Measurements from ENCODE around the gene ZNF423. TPM values are rescaled to one million over a fixed set of nuclear protein-coding genes. Genes with fewer than 3 reads are reported as not detected.

ZNF423 gene
- total RNA-seq, 1 donor from 2014 or later: 0.69 TPM

DNA sequence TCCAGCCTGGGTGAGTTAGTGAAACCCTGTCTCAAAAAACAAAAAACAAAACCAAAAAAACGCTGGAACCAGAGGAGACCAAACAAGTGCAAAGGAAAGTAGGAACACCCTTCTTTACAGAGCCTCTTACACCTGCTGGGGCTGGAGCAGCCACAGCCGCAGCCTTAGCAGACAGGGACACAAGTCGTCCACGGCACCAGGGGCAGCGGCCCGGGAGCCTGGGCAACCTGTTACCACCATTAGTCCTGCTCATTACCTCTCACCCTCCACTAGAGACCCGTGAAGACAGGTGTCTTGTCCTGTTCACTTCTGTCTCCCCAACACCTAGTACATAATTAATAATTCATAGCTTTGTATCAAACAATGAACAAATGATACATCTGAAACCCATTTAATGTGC is 398.7 kb downstream of the ZNF423 start:
- no peak for DNase-seq (ENCODE audit: low read depth)
- H3K4me3 ChIP-seq (ENCODE audit: low read depth, low read length): no peak overlapping the region
- TF ChIP-seq, protein P1, sequence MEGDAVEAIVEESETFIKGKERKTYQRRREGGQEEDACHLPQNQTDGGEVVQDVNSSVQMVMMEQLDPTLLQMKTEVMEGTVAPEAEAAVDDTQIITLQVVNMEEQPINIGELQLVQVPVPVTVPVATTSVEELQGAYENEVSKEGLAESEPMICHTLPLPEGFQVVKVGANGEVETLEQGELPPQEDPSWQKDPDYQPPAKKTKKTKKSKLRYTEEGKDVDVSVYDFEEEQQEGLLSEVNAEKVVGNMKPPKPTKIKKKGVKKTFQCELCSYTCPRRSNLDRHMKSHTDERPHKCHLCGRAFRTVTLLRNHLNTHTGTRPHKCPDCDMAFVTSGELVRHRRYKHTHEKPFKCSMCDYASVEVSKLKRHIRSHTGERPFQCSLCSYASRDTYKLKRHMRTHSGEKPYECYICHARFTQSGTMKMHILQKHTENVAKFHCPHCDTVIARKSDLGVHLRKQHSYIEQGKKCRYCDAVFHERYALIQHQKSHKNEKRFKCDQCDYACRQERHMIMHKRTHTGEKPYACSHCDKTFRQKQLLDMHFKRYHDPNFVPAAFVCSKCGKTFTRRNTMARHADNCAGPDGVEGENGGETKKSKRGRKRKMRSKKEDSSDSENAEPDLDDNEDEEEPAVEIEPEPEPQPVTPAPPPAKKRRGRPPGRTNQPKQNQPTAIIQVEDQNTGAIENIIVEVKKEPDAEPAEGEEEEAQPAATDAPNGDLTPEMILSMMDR (conservative IDR thresholded peaks at IDR 0.05; ENCODE audit: low read depth, low read length): no peak

DNA sequence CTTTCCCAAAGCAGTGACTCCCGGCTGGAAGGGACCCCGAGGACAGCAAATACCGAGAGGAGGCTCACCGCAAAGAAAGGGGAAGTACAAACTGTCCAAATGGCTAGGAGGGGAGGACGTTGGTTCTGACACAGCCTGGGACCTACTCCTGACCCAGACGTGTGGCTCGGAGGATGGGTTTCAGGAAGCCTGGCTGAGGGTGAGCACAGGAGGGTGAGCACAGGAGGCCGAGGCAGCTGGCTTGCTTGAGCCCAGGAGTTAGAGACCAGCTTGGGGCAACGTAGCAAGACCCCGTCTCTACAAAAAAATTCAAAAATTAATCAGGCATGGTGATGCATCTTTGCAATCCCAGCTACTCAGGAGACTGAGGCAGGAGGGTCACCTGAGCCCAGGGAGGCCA is 399.1 kb downstream of the ZNF423 start:
- H3K4me3 ChIP-seq (ENCODE audit: low read depth, low read length): no peak overlapping the region
- no peak for DNase-seq (ENCODE audit: low read depth)
- TF ChIP-seq, protein P1 (conservative IDR thresholded peaks at IDR 0.05; ENCODE audit: low read depth, low read length): no peak

DNA sequence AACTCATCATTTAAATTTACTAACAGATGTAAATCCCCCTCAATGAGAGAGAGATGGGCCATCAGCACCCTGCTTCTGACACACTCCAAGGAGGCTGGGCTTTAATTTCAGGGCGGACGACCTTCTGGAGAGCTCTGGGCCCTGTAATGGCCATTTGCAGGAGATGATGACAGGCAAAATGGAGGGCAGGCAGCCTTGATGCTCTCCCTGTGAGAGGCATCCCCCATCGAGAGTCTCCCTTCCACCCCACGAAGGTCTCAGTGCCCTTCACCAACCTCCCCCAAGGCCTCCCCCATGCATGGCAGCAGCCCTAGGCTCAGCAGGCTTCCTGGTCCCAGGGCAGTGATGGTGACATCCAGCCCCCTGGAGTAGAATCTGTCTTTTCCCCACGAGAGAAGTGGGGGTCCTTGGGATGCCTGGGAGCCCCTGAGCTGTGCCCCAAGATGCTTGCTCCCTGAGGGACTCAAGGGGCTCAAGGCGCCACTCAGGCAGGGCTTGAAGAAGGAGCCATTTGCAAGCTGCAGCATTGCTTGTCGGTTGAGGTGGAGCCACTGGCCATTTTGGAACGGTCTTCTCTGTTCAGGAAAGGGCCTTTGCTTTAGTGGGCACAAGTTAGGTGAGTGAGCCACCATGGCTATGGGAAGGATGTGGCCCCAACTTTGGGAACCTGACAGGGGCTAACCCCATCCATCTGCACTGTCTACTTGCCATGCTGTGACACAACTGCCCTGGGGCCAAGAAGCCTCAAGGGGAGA is 399.7 kb downstream of the ZNF423 start:
- H3K4me3 ChIP-seq (ENCODE audit: low read depth, low read length): no peak overlapping the region
- TF ChIP-seq, protein P1 (conservative IDR thresholded peaks at IDR 0.05; ENCODE audit: low read depth, low read length): no peak
- no peak for DNase-seq (ENCODE audit: low read depth)

DNA sequence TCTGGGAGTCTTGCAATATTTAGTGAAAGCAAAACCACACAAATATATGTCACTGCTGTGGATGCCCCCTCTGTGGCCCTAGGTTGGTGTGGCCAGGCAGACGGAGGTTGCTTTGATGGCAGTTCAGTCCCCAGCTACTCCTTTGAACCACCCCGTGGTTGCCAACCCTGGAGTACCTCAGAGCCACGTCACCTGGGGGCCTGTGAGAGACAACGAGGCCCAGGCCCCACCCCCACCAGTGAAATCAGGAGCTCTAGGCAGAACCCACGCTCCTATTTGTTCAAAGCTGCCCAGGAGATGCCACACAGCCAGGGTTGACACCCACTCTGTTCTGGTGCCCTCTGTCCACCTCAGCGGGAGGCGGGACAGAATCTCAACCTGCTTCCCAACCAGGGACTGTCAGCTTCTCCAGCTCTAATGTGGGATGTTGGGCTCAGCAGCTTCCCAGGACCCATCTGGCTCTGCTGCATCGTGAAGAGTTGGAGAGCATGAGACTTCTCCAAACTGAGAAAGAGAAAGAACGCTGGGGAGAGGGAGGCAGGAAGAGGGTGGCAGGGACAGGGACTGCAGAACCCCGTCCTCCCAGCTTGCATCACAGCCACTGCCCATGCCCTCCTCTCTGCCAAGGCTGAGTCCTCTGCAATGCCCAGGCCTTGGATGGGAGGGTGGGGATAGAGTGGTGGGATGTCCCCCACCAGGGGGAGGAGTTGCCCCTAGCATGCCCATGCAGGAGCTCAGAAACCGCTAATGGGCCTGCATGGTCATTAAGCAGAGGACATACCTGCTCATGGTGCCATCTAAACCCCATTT is 400.5 kb downstream of the ZNF423 start:
- TF ChIP-seq, protein P1 (conservative IDR thresholded peaks at IDR 0.05; ENCODE audit: low read depth, low read length): no peak

DNA sequence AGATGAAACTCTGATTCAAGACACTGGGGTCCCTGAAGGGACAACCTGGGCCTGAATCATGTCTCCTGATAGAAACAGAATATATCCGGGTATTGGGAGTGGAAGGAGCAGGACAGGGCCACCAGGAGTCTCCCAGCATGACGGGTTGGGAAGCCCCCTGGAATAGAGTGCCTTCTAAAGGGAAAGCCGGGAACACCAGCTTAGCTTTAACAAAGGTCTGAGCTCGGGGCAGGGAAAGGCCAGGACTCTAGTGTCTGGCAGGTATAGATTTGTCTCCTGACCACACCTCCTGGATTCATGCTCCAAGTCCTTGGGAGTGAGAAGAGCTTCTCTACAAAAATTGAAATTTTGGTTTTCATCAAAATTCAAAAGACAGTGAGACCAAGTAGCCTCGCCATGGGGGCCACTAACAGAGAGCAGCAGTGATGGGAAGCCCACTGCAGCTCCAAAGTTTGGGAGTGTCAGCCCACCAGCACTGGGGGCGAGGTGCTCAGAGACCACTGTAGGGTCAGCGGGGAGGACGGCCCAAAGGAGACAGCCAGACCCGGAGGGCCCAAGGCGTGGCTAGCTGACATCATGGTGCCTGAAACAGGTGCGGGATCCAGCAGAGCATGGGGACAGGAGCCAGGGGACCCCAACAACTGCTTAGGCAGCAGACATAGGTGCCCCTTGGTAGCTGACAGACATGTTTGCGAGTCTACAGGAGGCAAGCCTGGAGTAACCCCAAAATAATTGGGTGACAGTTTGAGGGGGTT is 401.3 kb downstream of the ZNF423 start:
- no peak for DNase-seq (ENCODE audit: low read depth)
- H3K4me3 ChIP-seq (ENCODE audit: low read depth, low read length): no peak overlapping the region
- TF ChIP-seq, protein P1 (conservative IDR thresholded peaks at IDR 0.05; ENCODE audit: low read depth, low read length): no peak

More for the DNA sequence above, 400.5 kb downstream of the ZNF423 start:
- H3K4me3 ChIP-seq (ENCODE audit: low read depth, low read length): no peak overlapping the region
- no peak for DNase-seq (ENCODE audit: low read depth)

DNA sequence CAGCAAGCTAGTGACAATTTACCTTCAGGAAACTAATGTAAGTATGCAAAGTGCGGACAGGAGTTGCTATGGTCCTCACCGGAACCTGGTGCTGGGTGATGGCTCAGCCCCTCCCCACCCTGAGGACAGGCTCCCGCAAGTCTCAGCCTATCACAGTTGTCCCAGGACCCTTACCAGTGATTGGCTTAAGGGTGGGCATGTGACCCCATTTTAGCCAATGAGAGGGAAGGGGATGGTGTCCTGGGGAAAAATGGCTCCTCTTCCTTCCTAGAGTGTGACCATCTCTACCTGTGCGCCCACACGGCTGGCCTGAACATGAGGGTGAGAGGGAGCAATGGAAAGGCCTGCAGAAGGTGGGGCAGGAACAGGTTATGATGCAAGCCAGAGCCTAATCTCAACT is 401.9 kb downstream of the ZNF423 start:
- no peak for DNase-seq (ENCODE audit: low read depth)
- TF ChIP-seq, protein P1 (conservative IDR thresholded peaks at IDR 0.05; ENCODE audit: low read depth, low read length): no peak
- no peak overlapping the region for H3K4me3 ChIP-seq (ENCODE audit: low read depth, low read length)
